OCI-LY7 (cell line): Measurements from ENCODE around the gene GLIS1.

Experiments used
- EZH2phosphoT487 ChIP-seq: fragments of 200-600 bp; sonication (generic); IDR thresholded peaks from 2 replicates; pipeline ENCODE4 v1.6.1; 2018; ENCODE audit warnings: low read depth, borderline replicate concordance, mild to moderate bottlenecking, mixed run types, antibody characterized with exemption, low read length, moderate library complexity, mixed read lengths
- TF ChIP-seq, protein P1 (sequence below): fragments of 200-600 bp; sonication (generic); conservative IDR thresholded peaks from 2 replicates; pipeline ENCODE4 v1.5.1; 2014; ENCODE audit warnings: mild to moderate bottlenecking, antibody characterized with exemption, low read length, moderate library complexity, mixed read lengths

DNA sequence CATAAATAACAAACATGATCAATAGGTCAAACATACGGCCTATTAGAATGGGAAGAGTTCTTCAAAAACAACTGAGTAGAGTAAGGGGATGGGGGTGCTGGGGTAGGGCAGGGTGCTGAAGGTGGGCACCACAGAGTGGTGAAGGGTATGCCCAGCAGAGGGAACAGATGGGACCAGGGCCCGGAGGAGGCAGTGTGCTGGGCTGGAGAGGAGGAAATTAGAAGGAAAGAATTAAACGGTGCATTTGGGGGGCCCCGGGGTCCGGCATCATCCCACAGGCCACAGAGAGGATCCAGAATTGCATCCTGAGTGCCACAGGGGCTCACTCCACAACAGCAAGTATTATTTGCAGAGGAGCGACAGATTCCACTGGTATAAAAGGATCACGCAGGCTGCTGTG lies 94.5 kb downstream of the GLIS1 start:
- TF ChIP-seq, protein P1, sequence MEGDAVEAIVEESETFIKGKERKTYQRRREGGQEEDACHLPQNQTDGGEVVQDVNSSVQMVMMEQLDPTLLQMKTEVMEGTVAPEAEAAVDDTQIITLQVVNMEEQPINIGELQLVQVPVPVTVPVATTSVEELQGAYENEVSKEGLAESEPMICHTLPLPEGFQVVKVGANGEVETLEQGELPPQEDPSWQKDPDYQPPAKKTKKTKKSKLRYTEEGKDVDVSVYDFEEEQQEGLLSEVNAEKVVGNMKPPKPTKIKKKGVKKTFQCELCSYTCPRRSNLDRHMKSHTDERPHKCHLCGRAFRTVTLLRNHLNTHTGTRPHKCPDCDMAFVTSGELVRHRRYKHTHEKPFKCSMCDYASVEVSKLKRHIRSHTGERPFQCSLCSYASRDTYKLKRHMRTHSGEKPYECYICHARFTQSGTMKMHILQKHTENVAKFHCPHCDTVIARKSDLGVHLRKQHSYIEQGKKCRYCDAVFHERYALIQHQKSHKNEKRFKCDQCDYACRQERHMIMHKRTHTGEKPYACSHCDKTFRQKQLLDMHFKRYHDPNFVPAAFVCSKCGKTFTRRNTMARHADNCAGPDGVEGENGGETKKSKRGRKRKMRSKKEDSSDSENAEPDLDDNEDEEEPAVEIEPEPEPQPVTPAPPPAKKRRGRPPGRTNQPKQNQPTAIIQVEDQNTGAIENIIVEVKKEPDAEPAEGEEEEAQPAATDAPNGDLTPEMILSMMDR: no peak
- TF ChIP-seq EZH2phosphoT487: no peak
